Bronchial epithelial cell (primary cell): ENCODE measurements around the gene MOK. TPM values are rescaled to one million over a fixed set of nuclear protein-coding genes. Genes with fewer than 3 reads are reported as not detected.

ENCODE experiments used
- DNase-seq: peaks from one replicate; pipeline ENCODE4 v3.0.0-alpha.2; 2010; ENCODE audit warnings: low read depth
- FAIRE-seq: peaks from 2 replicates; lab custom pipeline; 2011; peaks lifted over from hg19 to GRCh38; lab: Jason Lieb, UNC
- H3K27me3 ChIP-seq: 2 replicates; pipeline ENCODE4 v1.5.1; 2011; ENCODE audit warnings: low read length; ENCODE audit not compliant: control insufficient read depth, insufficient read depth
- H3K36me3 ChIP-seq: 2 replicates; pipeline ENCODE4 v1.5.1; 2011; ENCODE audit warnings: low read length; ENCODE audit not compliant: control insufficient read depth, insufficient read depth
- H3K4me3 ChIP-seq: 2 replicates; pipeline ENCODE4 v1.5.1; 2011; ENCODE audit warnings: mild to moderate bottlenecking, low read depth, low read length, control low read depth
- CTCF ChIP-seq: IDR thresholded peaks from 2 replicates; pipeline ENCODE4 v1.5.1; 2011; ENCODE audit warnings: mild to moderate bottlenecking, moderate library complexity, low read length, control low read depth, inconsistent platforms; ENCODE audit not compliant: insufficient read depth, severe bottlenecking
- total RNA-seq: library from RNA; depleted of rRNA; stranded (reverse); fragments of >200 nt; gene quantifications from 2 replicates; pipeline ENCODE4 v1.2.1, GENCODE V29; 2014

The MOK gene
- total RNA-seq, 1 donor from 2014 or later = 3.2 TPM

- Histone ChIP-seq H3K27me3 (no peaks in the 10 kb centered on the region), H3K4me3 (no peak overlapping the region), H3K36me3 (no peaks in the 10 kb centered on the region)
- no peak for FAIRE-seq
- DNase-seq = peak; percentile 79
- no peak for TF ChIP-seq CTCF
Measured at GRCh38 chr14:102262929-102263462, 42.0 kb downstream of the MOK start.

GRCh38 chr14:102258136-102258535 is 46.8 kb downstream of the MOK start:
- Histone ChIP-seq H3K4me3 (no peak overlapping the region), H3K27me3 (no peaks in the 10 kb centered on the region), H3K36me3 (no peaks in the 10 kb centered on the region)
- FAIRE-seq (no peak), DNase-seq (no peak)
- no peak for TF ChIP-seq CTCF

GRCh38 chr14:102256716-102257115 is 48.2 kb downstream of the MOK start:
- Histone ChIP-seq H3K4me3 (no peak overlapping the region), H3K27me3 (no peaks in the 10 kb centered on the region), H3K36me3 (no peaks in the 10 kb centered on the region)
- DNase-seq (no peak), FAIRE-seq (peak; percentile 36)
- TF ChIP-seq CTCF = no peak

GRCh38 chr14:102255401-102256190 is 49.4 kb downstream of the MOK start:
- Histone ChIP-seq H3K4me3 (no peak overlapping the region), H3K27me3 (no peaks in the 10 kb centered on the region), H3K36me3 (peaks cover 4% of the 10 kb centered on the region)
- TF ChIP-seq CTCF = no peak
- no peak for FAIRE-seq
- peak; percentile 11 for DNase-seq

- H3K27me3 ChIP-seq = no peaks in the 10 kb centered on the region
- no peak overlapping the region for H3K4me3 ChIP-seq
- peaks cover 6% of the 10 kb centered on the region for H3K36me3 ChIP-seq
- TF ChIP-seq CTCF = no peak
- no peak for DNase-seq
- peak; percentile 95 for FAIRE-seq
Measured at GRCh38 chr14:102252834-102253801, 51.8 kb downstream of the MOK start.
